ENCODE results near the gene CERT1. TPM values are rescaled to one million over a fixed set of nuclear protein-coding genes. Genes with fewer than 3 reads are reported as not detected.
"Not testable (repeated sequence)": the region's sequence is repeated elsewhere in the genome, so short reads cannot be mapped to it uniquely, and the experiment has no call there.

CERT1 gene
- total and polyA plus RNA-seq, 7 donors, result 14.1 to 63.3 (median 46.6) TPM

GRCh38 chr5:75534734-75535133 is 23.3 kb upstream of the CERT1 start:
- WGBS, 3 donors, result 98 to 100% (median 99%) methylated on average over 2 of the region's 2 CpGs
- H3K4me3 ChIP-seq, result no peak overlapping the region
- no peak for TF ChIP-seq CTCF (IDR thresholded peaks at IDR 0.05)
- H3K27ac ChIP-seq, result no peak overlapping the region
- no peaks in the 10 kb centered on the region for H3K4me1 ChIP-seq
- ATAC-seq (no peak), DNase-seq (no peak)
- H3K36me3 ChIP-seq (ENCODE audit: insufficient read depth in 1 of 2, low read depth in 1 of 2), result no peaks in the 10 kb centered on the region
- H3K9me3 ChIP-seq, result peaks cover 12% of the 10 kb centered on the region
- intact Hi-C loops (cut with DNase I), result no loop called here
- H3K27me3 ChIP-seq (ENCODE audit: insufficient read depth in 3 of 3, low read length in 2 of 3), result no peaks in the 10 kb centered on the region

GRCh38 chr5:75533716-75534115 is 22.3 kb upstream of the CERT1 start:
- 74 to 100% (median 80%) methylated on average over 1 of the region's 1 CpG for WGBS, 3 donors
- DNase-seq; H3K4me1 ChIP-seq; H3K27ac ChIP-seq; H3K4me3 ChIP-seq; H3K36me3 ChIP-seq (ENCODE audit: insufficient read depth in 1 of 2, low read depth in 1 of 2); H3K27me3 ChIP-seq (ENCODE audit: insufficient read depth in 3 of 3, low read length in 2 of 3); intact Hi-C loops (cut with DNase I); ATAC-seq: not testable (repeated sequence)
- H3K9me3 ChIP-seq, result peaks cover 12% of the 10 kb centered on the region

- intact Hi-C loops (cut with DNase I), result no loop called here
- H3K4me1 ChIP-seq, result no peaks in the 10 kb centered on the region
- H3K27me3 ChIP-seq (ENCODE audit: insufficient read depth in 3 of 3, low read length in 2 of 3), result no peaks in the 10 kb centered on the region
- DNase-seq, result no peak
- TF ChIP-seq CTCF (IDR thresholded peaks at IDR 0.05), result no peak
- no peaks in the 10 kb centered on the region for H3K36me3 ChIP-seq (ENCODE audit: insufficient read depth in 1 of 2, low read depth in 1 of 2)
- no peak overlapping the region for H3K4me3 ChIP-seq
- peaks cover 12% of the 10 kb centered on the region for H3K9me3 ChIP-seq
- H3K27ac ChIP-seq, result no peak overlapping the region
- 98 to 99% (median 99%) methylated on average over 2 of the region's 2 CpGs for WGBS, 3 donors
- no peak for ATAC-seq
Measured at GRCh38 chr5:75532190-75532589, 20.8 kb upstream of the CERT1 start.

- Histone ChIP-seq H3K4me1 (peaks cover 5% of the 10 kb centered on the region), H3K36me3 (ENCODE audit: insufficient read depth in 1 of 2, low read depth in 1 of 2) (no peaks in the 10 kb centered on the region), H3K4me3 (no peak overlapping the region), H3K27me3 (ENCODE audit: insufficient read depth in 3 of 3, low read length in 2 of 3) (no peaks in the 10 kb centered on the region), H3K27ac (no peak overlapping the region), H3K9me3 (peaks cover 5% of the 10 kb centered on the region)
- DNase-seq (no peak), ATAC-seq (no peak)
- TF ChIP-seq CTCF (IDR thresholded peaks at IDR 0.05), result no peak
- intact Hi-C loops (cut with DNase I), result no loop called here
Measured at GRCh38 chr5:75529185-75529584, 17.8 kb upstream of the CERT1 start.

GRCh38 chr5:75526070-75526469 is 14.6 kb upstream of the CERT1 start:
- H3K4me3 ChIP-seq, result no peak overlapping the region
- intact Hi-C loops (cut with DNase I), result no loop called here
- TF ChIP-seq CTCF (IDR thresholded peaks at IDR 0.05), result no peak
- H3K36me3 ChIP-seq (ENCODE audit: insufficient read depth in 1 of 2, low read depth in 1 of 2), result no peaks in the 10 kb centered on the region
- DNase-seq, result no peak
- H3K4me1 ChIP-seq, result peaks cover 20% of the 10 kb centered on the region
- no peaks in the 10 kb centered on the region for H3K27me3 ChIP-seq (ENCODE audit: insufficient read depth in 3 of 3, low read length in 2 of 3)
- 89 to 93% (median 93%) methylated on average over 2 of the region's 2 CpGs for WGBS, 3 donors
- H3K27ac ChIP-seq, result no peak overlapping the region
- H3K9me3 ChIP-seq, result peaks cover 10% of the 10 kb centered on the region
- ATAC-seq, result no peak
